HG03159 (cell line): ENCODE data around the gene PCGF1.
"Not testable (repeated sequence)": the region's sequence is repeated elsewhere in the genome, so short reads cannot be mapped to it uniquely, and the experiment has no call there.

ENCODE experiments used
- ATAC-seq: cut with Tn5 transposase; IDR thresholded peaks from one replicate; pipeline ENCODE4 v1.9.1; 2021; ENCODE audit warnings: mild to moderate bottlenecking, moderate library complexity; ENCODE audit not compliant: unreplicated experiment

PCGF1 gene

GRCh38 chr2:74499940-74500577 lies 7.4 kb downstream of the PCGF1 start:
- no peak for ATAC-seq

- ATAC-seq = no peak
Observed at GRCh38 chr2:74499267-74499939, 8.1 kb downstream of the PCGF1 start, which contains the start of gene LBX2. Gene LBX2, minus strand, starts transcription at chr2:74499603. Its CDS starts 66 bp downstream, at chr2:74499537.

GRCh38 chr2:74498500-74499266 lies 8.8 kb downstream of the PCGF1 start:
- ATAC-seq = no peak

- ATAC-seq = no peak
Observed at GRCh38 chr2:74497777-74498499, 9.6 kb downstream of the PCGF1 start.

- ATAC-seq = no peak
Observed at GRCh38 chr2:74496997-74497776, 10.3 kb downstream of the PCGF1 start.

GRCh38 chr2:74495440-74495839 lies 12.1 kb downstream of the PCGF1 start:
- no peak for ATAC-seq

- no peak for ATAC-seq
Observed at GRCh38 chr2:74493546-74493945, 13.9 kb downstream of the PCGF1 start.

- no peak for ATAC-seq
Observed at GRCh38 chr2:74491648-74492544, 15.6 kb downstream of the PCGF1 start.

- ATAC-seq = no peak
Observed at GRCh38 chr2:74489906-74490305, 17.6 kb downstream of the PCGF1 start.

GRCh38 chr2:74488643-74489481 lies 18.6 kb downstream of the PCGF1 start:
- no peak for ATAC-seq

- ATAC-seq = no peak
Observed at GRCh38 chr2:74486141-74486540, 21.4 kb downstream of the PCGF1 start.

- not testable (repeated sequence) for ATAC-seq
Observed at GRCh38 chr2:74483675-74484164, 23.8 kb downstream of the PCGF1 start.

- ATAC-seq = peak; percentile 89
Observed at GRCh38 chr2:74482801-74483674, 24.5 kb downstream of the PCGF1 start, which contains the start of the genes CCDC142 and TTC31. Gene CCDC142, minus strand, starts transcription at chr2:74482998. Its CDS starts 161 bp downstream, at chr2:74482837. Gene TTC31, plus strand, starts transcription at chr2:74483081. Its CDS starts 15 bp downstream, at chr2:74483096.

GRCh38 chr2:74481961-74482800 lies 25.3 kb downstream of the PCGF1 start:
- ATAC-seq = peak; percentile 38

GRCh38 chr2:74481431-74481830 lies 26.1 kb downstream of the PCGF1 start:
- no peak for ATAC-seq

- no peak for ATAC-seq
Observed at GRCh38 chr2:74474899-74475298, 32.6 kb downstream of the PCGF1 start.
